22Rv1 (cell line): ENCODE results near the gene GDF7.

Experiments
- CTCF ChIP-seq: fragments of 450-650 bp; IDR thresholded peaks from 2 replicates; pipeline ENCODE4 v1.5.1; 2017; ENCODE audit warnings: mild to moderate bottlenecking
- ZFX ChIP-seq: fragments of 450-650 bp; IDR thresholded peaks from 2 replicates; pipeline ENCODE4 v1.6.1; 2017; ENCODE audit warnings: antibody characterized with exemption, borderline replicate concordance

- TF ChIP-seq CTCF (no peak), ZFX (no peak)
Measured at GRCh38 chr2:20691076-20691734, 24.3 kb downstream of the GDF7 start.
